ENCODE measurements around the gene SND1.

Gene SND1

DNA sequence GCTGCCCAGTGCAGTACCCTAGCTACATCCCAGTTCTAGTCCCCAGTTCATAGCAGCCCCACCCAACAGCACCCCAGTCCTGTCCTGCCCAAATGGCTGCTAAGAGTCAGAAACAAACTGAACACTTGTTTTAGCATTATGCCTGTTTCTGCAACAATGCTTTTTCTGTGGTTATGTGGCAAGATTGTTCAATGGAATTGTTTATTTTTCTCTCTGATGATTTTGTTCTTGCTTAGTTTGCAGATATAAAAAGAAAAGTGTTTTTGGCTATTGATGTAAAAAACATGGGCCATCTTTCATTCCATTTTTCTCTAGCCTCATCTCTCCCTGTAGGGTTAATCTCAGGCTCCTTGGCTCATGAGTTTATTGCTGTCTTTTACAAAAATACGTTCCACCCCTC, 336.8 kb downstream of the SND1 start:
- H3K36me3 ChIP-seq (ENCODE audit: control insufficient read depth in 2 of 2, insufficient read depth in 2 of 2, low read length in 2 of 2) = peaks cover 5 to 19% of the 10 kb centered on the region in 2 donors

DNA sequence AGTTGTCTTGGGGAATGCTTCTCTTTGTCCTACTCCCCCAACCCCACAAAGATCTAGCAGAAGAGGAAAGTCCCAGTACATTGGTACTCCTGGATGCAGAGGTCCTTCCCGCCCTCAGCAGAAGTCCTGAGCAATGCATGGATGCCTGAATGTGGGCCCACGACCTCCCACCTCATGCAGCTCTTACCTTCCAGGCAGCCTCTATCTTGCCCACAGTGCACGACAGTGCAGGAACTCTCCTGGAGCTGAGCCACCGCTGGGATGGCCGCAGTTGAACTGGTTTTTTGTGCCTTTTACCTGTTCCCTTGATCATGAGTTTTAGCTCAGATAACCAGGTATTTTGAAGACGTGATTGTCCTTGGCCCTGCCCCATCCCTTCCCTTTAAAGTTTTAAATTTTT, 341.3 kb downstream of the SND1 start:
- H3K27ac ChIP-seq (ENCODE audit: low read depth in 2 of 2, low read length in 2 of 2) = no peak overlapping the region
- no peaks in the 10 kb centered on the region for H3K4me1 ChIP-seq (ENCODE audit: control insufficient read depth in 2 of 2, insufficient read depth in 2 of 2, low read length in 2 of 2)
- peaks cover 5 to 25% of the 10 kb centered on the region in 2 donors for H3K36me3 ChIP-seq (ENCODE audit: control insufficient read depth in 2 of 2, insufficient read depth in 2 of 2, low read length in 2 of 2)
- no peaks in the 10 kb centered on the region for H3K27me3 ChIP-seq (ENCODE audit: control insufficient read depth in 2 of 2, insufficient read depth in 2 of 2, low read length in 2 of 2)
- H3K9ac ChIP-seq (ENCODE audit: low read depth in 1 of 2, low read length in 2 of 2) = no peak overlapping the region
- H3K4me3 ChIP-seq (ENCODE audit: low read length in 2 of 2) = no peak overlapping the region
- no peaks in the 10 kb centered on the region for H3K9me3 ChIP-seq (ENCODE audit: control insufficient read depth in 2 of 2, low read length in 2 of 2)

More for the DNA sequence above, 336.8 kb downstream of the SND1 start:
- Histone ChIP-seq H3K9me3 (ENCODE audit: control insufficient read depth in 2 of 2, low read length in 2 of 2) (no peaks in the 10 kb centered on the region), H3K27ac (ENCODE audit: low read depth in 2 of 2, low read length in 2 of 2) (no peak overlapping the region), H3K4me3 (ENCODE audit: low read length in 2 of 2) (no peak overlapping the region), H3K9ac (ENCODE audit: low read depth in 1 of 2, low read length in 2 of 2) (no peak overlapping the region), H3K27me3 (ENCODE audit: control insufficient read depth in 2 of 2, insufficient read depth in 2 of 2, low read length in 2 of 2) (no peaks in the 10 kb centered on the region), H3K4me1 (ENCODE audit: control insufficient read depth in 2 of 2, insufficient read depth in 2 of 2, low read length in 2 of 2) (no peaks in the 10 kb centered on the region)

DNA sequence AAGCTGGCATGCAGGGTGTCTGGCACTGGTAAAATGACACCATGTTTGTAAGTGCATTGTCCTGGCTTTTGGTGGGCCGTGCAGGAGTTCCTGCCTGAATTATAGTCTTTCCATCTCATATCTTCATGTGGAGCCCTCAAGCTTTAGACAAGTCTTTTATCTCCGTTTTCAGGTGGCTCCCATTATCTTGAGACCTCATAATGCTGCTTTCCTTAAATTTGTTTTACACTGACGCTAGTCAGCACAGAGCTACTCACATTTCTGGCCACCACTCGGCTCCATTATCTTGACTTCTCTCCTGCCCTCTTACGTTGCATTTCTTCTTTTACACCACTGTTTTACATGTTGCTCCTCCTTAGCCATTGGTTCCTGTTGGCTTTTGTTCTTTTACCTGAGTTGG, 342.0 kb downstream of the SND1 start:
- H3K9me3 ChIP-seq (ENCODE audit: control insufficient read depth in 2 of 2, low read length in 2 of 2) = no peaks in the 10 kb centered on the region
- H3K27ac ChIP-seq (ENCODE audit: low read depth in 2 of 2, low read length in 2 of 2) = no peak overlapping the region
- H3K36me3 ChIP-seq (ENCODE audit: control insufficient read depth in 2 of 2, insufficient read depth in 2 of 2, low read length in 2 of 2) = peaks cover 5 to 25% of the 10 kb centered on the region in 2 donors
- no peak overlapping the region for H3K9ac ChIP-seq (ENCODE audit: low read depth in 1 of 2, low read length in 2 of 2)
- no peaks in the 10 kb centered on the region for H3K4me1 ChIP-seq (ENCODE audit: control insufficient read depth in 2 of 2, insufficient read depth in 2 of 2, low read length in 2 of 2)
- H3K27me3 ChIP-seq (ENCODE audit: control insufficient read depth in 2 of 2, insufficient read depth in 2 of 2, low read length in 2 of 2) = no peaks in the 10 kb centered on the region
- no peak overlapping the region for H3K4me3 ChIP-seq (ENCODE audit: low read length in 2 of 2)

DNA sequence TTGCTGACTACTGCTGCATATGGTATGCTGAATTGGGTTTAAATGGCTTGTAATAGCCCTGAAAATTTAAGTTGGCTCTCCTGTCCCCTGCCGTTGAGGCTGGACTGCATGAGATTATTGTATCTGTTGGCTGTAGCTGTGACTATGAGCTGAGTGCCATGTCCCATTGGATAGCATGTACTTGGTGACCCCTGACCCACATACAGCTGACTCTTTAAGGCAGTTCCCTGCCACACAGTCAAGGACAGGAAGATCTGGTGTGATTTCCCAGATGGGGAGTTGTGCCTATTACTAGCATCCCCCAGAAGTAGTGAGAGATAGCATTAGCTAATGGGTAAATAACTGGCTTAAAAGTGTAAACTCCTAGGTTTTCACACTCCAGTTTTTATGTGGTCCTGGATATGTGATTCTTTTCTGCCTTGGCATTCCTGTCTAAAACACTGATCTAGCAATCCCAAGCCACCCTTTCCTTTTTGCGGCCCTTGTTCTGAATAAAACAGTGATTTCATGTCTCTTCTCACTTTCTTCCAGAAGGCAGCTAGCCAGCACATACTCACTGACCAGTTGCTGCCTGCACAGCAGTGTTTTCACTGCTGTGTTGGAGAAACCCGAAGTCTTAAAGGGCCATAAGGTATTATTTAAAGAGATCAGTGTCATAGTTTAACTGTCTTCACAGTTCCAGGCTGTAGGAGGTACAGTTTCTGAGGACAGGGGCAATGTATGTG, 343.3 kb downstream of the SND1 start:
- Histone ChIP-seq H3K4me1 (ENCODE audit: control insufficient read depth in 2 of 2, insufficient read depth in 2 of 2, low read length in 2 of 2) (no peaks in the 10 kb centered on the region), H3K27ac (ENCODE audit: low read depth in 2 of 2, low read length in 2 of 2) (no peak overlapping the region), H3K4me3 (ENCODE audit: low read length in 2 of 2) (no peak overlapping the region), H3K9me3 (ENCODE audit: control insufficient read depth in 2 of 2, low read length in 2 of 2) (no peaks in the 10 kb centered on the region), H3K9ac (ENCODE audit: low read depth in 1 of 2, low read length in 2 of 2) (no peak overlapping the region), H3K36me3 (ENCODE audit: control insufficient read depth in 2 of 2, insufficient read depth in 2 of 2, low read length in 2 of 2) (peaks cover 2 to 25% of the 10 kb centered on the region in 2 donors), H3K27me3 (ENCODE audit: control insufficient read depth in 2 of 2, insufficient read depth in 2 of 2, low read length in 2 of 2) (no peaks in the 10 kb centered on the region)

GRCh38 chr7:127995881-127996215, 343.9 kb downstream of the SND1 start:
- no peak overlapping the region for H3K4me3 ChIP-seq (ENCODE audit: low read length in 2 of 2)
- peaks cover 2 to 22% of the 10 kb centered on the region in 2 donors for H3K36me3 ChIP-seq (ENCODE audit: control insufficient read depth in 2 of 2, insufficient read depth in 2 of 2, low read length in 2 of 2)
- H3K27ac ChIP-seq (ENCODE audit: low read depth in 2 of 2, low read length in 2 of 2) = no peak overlapping the region
- no peak overlapping the region for H3K9ac ChIP-seq (ENCODE audit: low read depth in 1 of 2, low read length in 2 of 2)
- no peaks in the 10 kb centered on the region for H3K9me3 ChIP-seq (ENCODE audit: control insufficient read depth in 2 of 2, low read length in 2 of 2)
- no peaks in the 10 kb centered on the region for H3K4me1 ChIP-seq (ENCODE audit: control insufficient read depth in 2 of 2, insufficient read depth in 2 of 2, low read length in 2 of 2)
- no peaks in the 10 kb centered on the region for H3K27me3 ChIP-seq (ENCODE audit: control insufficient read depth in 2 of 2, insufficient read depth in 2 of 2, low read length in 2 of 2)

DNA sequence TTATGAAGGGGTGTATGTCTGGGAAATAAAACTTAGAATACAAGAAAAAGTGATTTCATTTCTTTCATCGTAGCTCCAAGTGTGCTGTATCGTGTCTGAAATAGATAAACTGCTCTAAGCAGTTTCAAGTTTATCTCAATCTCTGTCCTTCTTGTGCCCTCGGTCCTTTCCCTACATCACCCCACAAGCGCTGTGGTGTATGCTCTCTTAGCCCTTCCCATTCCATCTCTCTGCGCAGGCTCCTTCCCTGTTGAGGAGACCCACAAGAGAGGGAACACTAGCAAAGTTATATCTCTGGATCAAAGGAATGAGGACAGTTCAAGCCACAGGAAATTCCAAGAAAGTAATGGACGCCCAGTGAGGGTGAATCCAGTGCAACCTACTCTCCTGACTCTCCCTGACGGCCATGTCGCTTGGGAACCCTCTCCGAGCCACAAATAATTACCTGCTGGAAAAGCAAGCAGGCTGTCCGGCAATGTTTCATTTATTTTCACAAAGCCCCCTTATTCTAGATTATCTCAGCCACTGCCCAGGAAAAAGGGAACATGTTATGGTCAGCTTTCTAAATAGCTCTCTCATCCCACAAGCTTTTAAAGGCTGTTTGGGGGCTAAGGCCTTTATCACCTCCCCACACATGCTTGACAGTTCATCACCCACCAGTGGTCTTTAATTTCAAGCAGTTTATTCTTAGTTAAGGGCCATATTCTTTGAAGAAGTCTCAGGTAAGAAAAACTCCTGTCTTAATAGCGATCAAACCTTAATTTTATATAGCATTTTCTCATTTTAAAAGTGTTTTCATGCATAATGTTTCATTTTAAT, 344.5 kb downstream of the SND1 start:
- Histone ChIP-seq H3K27me3 (ENCODE audit: control insufficient read depth in 2 of 2, insufficient read depth in 2 of 2, low read length in 2 of 2) (no peaks in the 10 kb centered on the region), H3K4me3 (ENCODE audit: low read length in 2 of 2) (no peak overlapping the region), H3K4me1 (ENCODE audit: control insufficient read depth in 2 of 2, insufficient read depth in 2 of 2, low read length in 2 of 2) (no peaks in the 10 kb centered on the region), H3K27ac (ENCODE audit: low read depth in 2 of 2, low read length in 2 of 2) (no peak overlapping the region), H3K9me3 (ENCODE audit: control insufficient read depth in 2 of 2, low read length in 2 of 2) (no peaks in the 10 kb centered on the region), H3K36me3 (ENCODE audit: control insufficient read depth in 2 of 2, insufficient read depth in 2 of 2, low read length in 2 of 2) (peaks cover under 1 to 16% of the 10 kb centered on the region in 2 donors), H3K9ac (ENCODE audit: low read depth in 1 of 2, low read length in 2 of 2) (no peak overlapping the region)

DNA sequence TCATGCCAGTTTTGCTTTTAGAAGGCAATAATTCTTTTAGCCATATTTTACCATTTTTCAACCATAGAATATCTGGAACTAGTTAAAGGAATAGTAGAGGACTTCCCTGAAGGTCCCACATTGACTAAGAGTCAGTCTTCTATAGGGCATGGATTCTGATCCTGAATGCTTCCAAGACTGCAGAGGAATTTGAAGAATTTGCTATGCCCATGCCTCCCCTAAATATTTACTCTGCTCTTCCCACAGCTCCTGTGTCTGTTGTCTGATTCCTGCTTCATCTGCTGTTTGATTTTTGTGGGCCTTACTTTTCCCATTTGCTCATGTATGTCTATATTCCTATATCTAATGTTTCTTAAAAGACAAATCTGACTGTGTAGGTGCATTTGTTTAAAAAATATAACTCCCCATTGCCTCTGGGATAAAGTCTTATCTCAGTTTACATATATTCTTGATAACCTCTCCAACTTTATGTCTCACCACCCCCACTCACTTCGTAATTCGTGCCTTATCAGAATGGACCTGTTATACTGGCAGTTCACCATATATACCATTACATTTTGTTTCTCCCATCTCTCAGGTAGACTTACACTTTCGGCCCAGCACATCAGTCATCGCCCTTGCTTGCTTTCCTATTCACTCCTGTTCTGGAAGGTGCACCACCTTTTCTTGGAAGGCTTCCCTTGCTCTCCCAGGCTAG, 345.4 kb downstream of the SND1 start:
- Histone ChIP-seq H3K27ac (ENCODE audit: low read depth in 2 of 2, low read length in 2 of 2) (no peak overlapping the region), H3K9me3 (ENCODE audit: control insufficient read depth in 2 of 2, low read length in 2 of 2) (no peaks in the 10 kb centered on the region), H3K4me1 (ENCODE audit: control insufficient read depth in 2 of 2, insufficient read depth in 2 of 2, low read length in 2 of 2) (no peaks in the 10 kb centered on the region), H3K27me3 (ENCODE audit: control insufficient read depth in 2 of 2, insufficient read depth in 2 of 2, low read length in 2 of 2) (no peaks in the 10 kb centered on the region), H3K36me3 (ENCODE audit: control insufficient read depth in 2 of 2, insufficient read depth in 2 of 2, low read length in 2 of 2) (peaks cover 0 to 15% of the 10 kb centered on the region in 2 donors), H3K9ac (ENCODE audit: low read depth in 1 of 2, low read length in 2 of 2) (no peak overlapping the region), H3K4me3 (ENCODE audit: low read length in 2 of 2) (no peak overlapping the region)

GRCh38 chr7:127998671-127999070, 346.7 kb downstream of the SND1 start:
- Histone ChIP-seq H3K36me3 (ENCODE audit: control insufficient read depth in 2 of 2, insufficient read depth in 2 of 2, low read length in 2 of 2) (peaks cover 0 to 6% of the 10 kb centered on the region in 2 donors), H3K4me1 (ENCODE audit: control insufficient read depth in 2 of 2, insufficient read depth in 2 of 2, low read length in 2 of 2) (no peaks in the 10 kb centered on the region), H3K4me3 (ENCODE audit: low read length in 2 of 2) (no peak overlapping the region), H3K27ac (ENCODE audit: low read depth in 2 of 2, low read length in 2 of 2) (no peak overlapping the region), H3K27me3 (ENCODE audit: control insufficient read depth in 2 of 2, insufficient read depth in 2 of 2, low read length in 2 of 2) (no peaks in the 10 kb centered on the region), H3K9me3 (ENCODE audit: control insufficient read depth in 2 of 2, low read length in 2 of 2) (no peaks in the 10 kb centered on the region), H3K9ac (ENCODE audit: low read depth in 1 of 2, low read length in 2 of 2) (no peak overlapping the region)

GRCh38 chr7:128000048-128000447, 348.1 kb downstream of the SND1 start:
- Histone ChIP-seq H3K4me1 (ENCODE audit: control insufficient read depth in 2 of 2, insufficient read depth in 2 of 2, low read length in 2 of 2) (no peaks in the 10 kb centered on the region), H3K4me3 (ENCODE audit: low read length in 2 of 2) (no peak overlapping the region), H3K9ac (ENCODE audit: low read depth in 1 of 2, low read length in 2 of 2) (no peak overlapping the region), H3K36me3 (ENCODE audit: control insufficient read depth in 2 of 2, insufficient read depth in 2 of 2, low read length in 2 of 2) (peaks cover 0 to 3% of the 10 kb centered on the region in 2 donors), H3K27me3 (ENCODE audit: control insufficient read depth in 2 of 2, insufficient read depth in 2 of 2, low read length in 2 of 2) (no peaks in the 10 kb centered on the region), H3K27ac (ENCODE audit: low read depth in 2 of 2, low read length in 2 of 2) (no peak overlapping the region), H3K9me3 (ENCODE audit: control insufficient read depth in 2 of 2, low read length in 2 of 2) (no peaks in the 10 kb centered on the region)

DNA sequence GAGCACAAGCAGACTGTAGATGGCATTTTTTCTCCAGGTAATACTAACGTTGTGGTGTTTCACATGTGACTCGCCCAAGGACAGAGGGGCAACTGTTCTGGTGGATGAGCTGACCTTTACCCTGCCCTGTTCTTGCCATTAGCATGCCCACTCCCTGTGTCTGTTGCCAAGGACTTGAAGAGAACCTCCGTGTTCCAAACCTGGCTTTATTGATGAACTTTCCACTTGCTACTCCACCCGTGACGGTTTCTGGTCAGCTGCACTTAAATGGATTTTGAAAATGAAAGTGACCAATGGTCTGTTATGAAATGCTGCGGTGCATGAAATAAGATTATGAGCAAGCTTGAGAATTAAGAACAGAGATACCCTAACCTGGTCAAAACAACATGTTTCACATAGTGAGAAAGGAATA, 348.9 kb downstream of the SND1 start:
- Histone ChIP-seq H3K27me3 (ENCODE audit: control insufficient read depth in 2 of 2, insufficient read depth in 2 of 2, low read length in 2 of 2) (no peaks in the 10 kb centered on the region), H3K36me3 (ENCODE audit: control insufficient read depth in 2 of 2, insufficient read depth in 2 of 2, low read length in 2 of 2) (peaks cover 0 to 3% of the 10 kb centered on the region in 2 donors), H3K9me3 (ENCODE audit: control insufficient read depth in 2 of 2, low read length in 2 of 2) (no peaks in the 10 kb centered on the region), H3K9ac (ENCODE audit: low read depth in 1 of 2, low read length in 2 of 2) (no peak overlapping the region), H3K4me1 (ENCODE audit: control insufficient read depth in 2 of 2, insufficient read depth in 2 of 2, low read length in 2 of 2) (no peaks in the 10 kb centered on the region), H3K27ac (ENCODE audit: low read depth in 2 of 2, low read length in 2 of 2) (no peak overlapping the region), H3K4me3 (ENCODE audit: low read length in 2 of 2) (no peak overlapping the region)

Data from mucosa of rectum (tissue), 2 donors.